ENCODE measurements around the gene ATP8A1.

DNA sequence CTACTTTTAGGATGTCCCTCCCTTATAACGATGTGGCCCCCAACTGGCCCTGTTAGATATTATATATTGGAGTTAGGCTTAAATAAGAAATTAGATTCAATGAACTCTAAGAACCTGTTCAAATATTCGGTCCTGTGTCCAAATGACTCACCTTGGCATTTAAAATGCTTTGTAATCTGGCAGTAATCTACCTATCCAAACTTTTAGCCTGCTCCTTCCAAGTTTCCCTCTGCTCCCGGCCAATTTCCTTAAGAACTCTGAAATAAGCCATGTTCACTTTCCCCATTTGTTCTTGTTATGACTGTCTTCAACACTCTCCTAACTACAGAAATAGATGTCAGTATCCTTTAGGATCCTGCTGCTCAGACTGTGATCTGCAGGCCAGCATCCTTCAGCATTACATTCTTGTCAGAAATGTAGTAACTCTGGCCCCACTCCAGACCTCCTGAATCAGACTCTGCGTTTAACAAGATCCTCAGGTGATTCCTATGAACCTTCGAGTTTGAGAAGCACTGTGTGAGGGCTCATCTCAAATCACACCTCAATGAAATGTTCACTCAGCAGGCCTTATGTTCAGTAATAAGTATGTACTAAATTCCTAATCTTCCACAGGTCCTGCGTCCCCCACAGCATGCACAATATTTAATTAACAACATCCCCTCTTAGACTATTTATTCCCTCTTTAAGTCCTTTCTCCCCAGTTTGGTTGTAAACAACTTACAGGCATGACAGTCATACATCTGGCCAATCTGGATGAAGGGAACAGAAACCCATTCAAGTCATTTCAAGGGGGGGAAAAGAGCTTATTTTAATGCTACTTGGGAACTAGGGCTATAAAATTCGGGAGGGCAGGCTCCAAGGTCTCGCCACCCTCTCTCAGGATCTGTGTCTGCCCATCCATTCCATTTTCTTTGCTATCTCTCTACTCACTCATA lies 3.0 kb downstream of the ATP8A1 start:
- TF ChIP-seq CTCF (IDR thresholded peaks at IDR 0.05; ENCODE audit: low read depth, low read length) (no peak), EZH2phosphoT487 (IDR thresholded peaks at IDR 0.05; ENCODE audit: low read depth) (no peak)

Measured in OCI-LY3 (cell line).